NCI-H82 treated with DMSO at 0.1 percent for 48 hours (cell line): Measurements from ENCODE around the gene SAMSN1.
"Not testable (repeated sequence)": the region's sequence is repeated elsewhere in the genome, so short reads cannot be mapped to it uniquely, and the experiment has no call there.

Experiments used
- DNase-seq: peaks from one replicate; lab custom pipeline; 2025; ENCODE audit not compliant: unreplicated experiment; lab: John Stamatoyannopoulos, UW

SAMSN1 gene

GRCh38 chr21:14567331-14568279 is 21.5 kb upstream of the SAMSN1 start:
- no peak for DNase-seq

GRCh38 chr21:14566894-14567293 is 20.8 kb upstream of the SAMSN1 start:
- no peak for DNase-seq

GRCh38 chr21:14562959-14563358 is 16.8 kb upstream of the SAMSN1 start:
- DNase-seq = no peak

- DNase-seq = no peak
Measured at GRCh38 chr21:14560555-14560954, 14.4 kb upstream of the SAMSN1 start.

- no peak for DNase-seq
Measured at GRCh38 chr21:14560139-14560538, 14.0 kb upstream of the SAMSN1 start.

GRCh38 chr21:14559102-14559501 is 13.0 kb upstream of the SAMSN1 start:
- no peak for DNase-seq

- no peak for DNase-seq
Measured at GRCh38 chr21:14557413-14557812, 11.3 kb upstream of the SAMSN1 start.

GRCh38 chr21:14554948-14555347 is 8.8 kb upstream of the SAMSN1 start:
- no peak for DNase-seq

- DNase-seq = no peak
Measured at GRCh38 chr21:14553422-14553821, 7.3 kb upstream of the SAMSN1 start.

- DNase-seq = no peak
Measured at GRCh38 chr21:14551741-14552140, 5.6 kb upstream of the SAMSN1 start.

GRCh38 chr21:14550135-14550534 is 4.0 kb upstream of the SAMSN1 start:
- no peak for DNase-seq

- no peak for DNase-seq
Measured at GRCh38 chr21:14548779-14549178, 2.7 kb upstream of the SAMSN1 start.

GRCh38 chr21:14547834-14548513 is 1.9 kb upstream of the SAMSN1 start:
- DNase-seq = no peak

GRCh38 chr21:14546719-14547118 is 604 bp upstream of the SAMSN1 start:
- not testable (repeated sequence) for DNase-seq

GRCh38 chr21:14543983-14544382 is 2.1 kb downstream of the SAMSN1 start:
- no peak for DNase-seq

GRCh38 chr21:14542638-14543037 is 3.5 kb downstream of the SAMSN1 start:
- DNase-seq = no peak

GRCh38 chr21:14541841-14542490 is 4.1 kb downstream of the SAMSN1 start:
- DNase-seq = no peak

GRCh38 chr21:14538483-14538882 is 7.6 kb downstream of the SAMSN1 start:
- DNase-seq = no peak

GRCh38 chr21:14536929-14537328 is 9.2 kb downstream of the SAMSN1 start:
- DNase-seq = no peak

- no peak for DNase-seq
Measured at GRCh38 chr21:14535702-14536101, 10.4 kb downstream of the SAMSN1 start.

GRCh38 chr21:14533499-14534428 is 12.4 kb downstream of the SAMSN1 start:
- no peak for DNase-seq
